HG03354 (cell line): ENCODE results near the gene C8G.

Experiments
- ATAC-seq: cut with Tn5 transposase; IDR thresholded peaks from one replicate; pipeline ENCODE4 v1.9.1; 2021; ENCODE audit warnings: mild to moderate bottlenecking; ENCODE audit not compliant: unreplicated experiment, poor library complexity, severe bottlenecking

C8G gene

DNA sequence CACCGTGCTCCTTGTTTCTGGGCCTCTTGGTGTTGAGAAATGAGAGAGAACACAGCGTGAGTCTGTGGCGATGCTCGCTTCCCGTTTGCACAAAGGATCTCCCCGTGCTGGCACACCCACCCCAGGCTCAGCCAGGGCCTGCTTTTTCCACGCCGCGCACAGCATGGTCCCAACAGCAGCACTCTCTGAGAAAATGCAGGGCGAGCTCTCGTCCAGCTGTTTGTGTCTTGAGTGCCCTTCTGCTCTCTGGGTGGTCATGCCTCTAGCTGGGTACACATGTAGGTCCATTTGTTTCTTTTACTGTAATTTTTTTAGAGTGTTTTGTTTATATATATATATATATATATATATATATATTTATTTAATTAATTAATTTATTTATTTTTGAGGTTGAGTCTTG, 27.1 kb upstream of the C8G start:
- ATAC-seq: no peak

DNA sequence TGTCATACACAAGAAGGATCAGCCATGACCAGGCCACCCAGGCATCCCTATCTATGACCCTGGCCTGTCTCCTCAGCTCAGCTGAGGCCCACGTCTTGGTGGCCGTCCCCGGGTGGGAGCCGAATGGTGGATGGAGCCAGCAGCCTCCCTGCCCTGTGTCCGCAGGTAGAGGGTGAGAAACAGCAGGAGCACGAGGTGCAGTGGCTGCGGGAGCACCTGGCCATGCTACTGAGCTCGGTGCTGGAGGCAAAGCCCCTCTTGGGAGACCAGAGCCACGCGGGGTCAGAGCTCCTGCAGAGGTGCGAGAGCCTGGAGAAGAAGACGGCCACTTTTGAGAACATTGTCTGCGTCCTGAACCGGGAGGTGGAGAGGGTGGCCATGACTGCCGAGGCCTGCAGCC, 25.0 kb upstream of the C8G start:
- ATAC-seq: no peak

DNA sequence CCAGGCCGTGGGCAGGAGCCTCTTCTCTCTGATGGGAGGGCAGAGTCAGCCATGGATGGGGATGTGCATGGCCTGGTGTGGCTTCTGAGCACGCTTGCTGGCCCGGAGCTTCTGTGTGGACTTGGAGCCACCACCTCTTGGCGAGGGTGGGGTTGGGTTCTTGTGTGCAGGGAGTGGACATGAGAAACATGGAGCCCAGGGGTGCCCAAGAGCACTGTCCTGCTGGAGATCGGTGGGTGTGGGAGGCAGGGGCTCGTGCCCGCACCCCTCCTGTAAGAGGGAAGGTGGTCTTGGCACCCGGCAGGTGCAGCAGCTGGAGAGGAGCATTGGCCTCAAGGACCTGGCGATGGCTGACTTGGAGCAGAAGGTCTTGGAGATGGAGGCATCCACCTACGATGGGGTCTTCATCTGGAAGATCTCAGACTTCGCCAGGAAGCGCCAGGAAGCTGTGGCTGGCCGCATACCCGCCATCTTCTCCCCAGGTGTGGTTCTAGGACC, 24.3 kb upstream of the C8G start:
- no peak for ATAC-seq

DNA sequence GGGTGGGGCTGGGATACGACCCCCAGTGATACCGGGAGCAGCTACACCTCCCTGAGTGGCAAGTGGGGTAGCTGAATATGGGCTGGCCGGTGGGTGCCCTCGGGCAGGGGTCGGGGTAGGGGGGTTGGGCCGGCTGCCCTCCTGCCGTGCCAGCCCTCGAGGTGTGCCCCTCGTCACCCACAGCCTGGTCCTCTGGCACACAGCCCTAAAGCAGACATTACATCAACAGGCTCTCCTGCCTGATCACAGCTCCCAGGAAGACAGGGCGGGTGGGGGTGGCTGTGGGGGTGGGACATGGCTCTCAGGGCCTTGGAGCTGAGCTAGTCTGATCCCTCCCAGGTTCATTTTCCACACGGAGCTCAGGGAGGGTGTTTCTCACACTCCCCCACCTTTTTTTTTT, 23.7 kb upstream of the C8G start:
- no peak for ATAC-seq

DNA sequence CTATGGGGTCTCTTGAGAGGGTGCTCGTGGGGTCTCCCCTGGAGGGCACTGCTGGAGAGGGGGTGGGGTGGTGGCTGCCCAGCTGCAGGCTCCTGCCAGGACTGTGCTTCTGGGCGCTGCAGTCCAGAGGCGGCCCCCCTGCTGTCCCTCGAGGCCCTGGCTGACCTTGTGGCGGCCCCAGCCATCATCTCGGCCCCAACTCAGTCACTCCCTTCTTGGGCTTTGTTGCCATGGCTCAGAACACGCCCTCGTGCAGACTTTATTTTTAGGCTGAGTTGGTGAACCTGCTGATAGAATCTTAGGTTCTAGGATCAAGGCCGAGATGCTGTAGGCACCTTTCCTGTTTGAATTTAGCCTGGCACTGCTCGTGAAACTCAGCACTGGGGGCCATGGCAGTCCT, 23.3 kb upstream of the C8G start:
- no peak for ATAC-seq

DNA sequence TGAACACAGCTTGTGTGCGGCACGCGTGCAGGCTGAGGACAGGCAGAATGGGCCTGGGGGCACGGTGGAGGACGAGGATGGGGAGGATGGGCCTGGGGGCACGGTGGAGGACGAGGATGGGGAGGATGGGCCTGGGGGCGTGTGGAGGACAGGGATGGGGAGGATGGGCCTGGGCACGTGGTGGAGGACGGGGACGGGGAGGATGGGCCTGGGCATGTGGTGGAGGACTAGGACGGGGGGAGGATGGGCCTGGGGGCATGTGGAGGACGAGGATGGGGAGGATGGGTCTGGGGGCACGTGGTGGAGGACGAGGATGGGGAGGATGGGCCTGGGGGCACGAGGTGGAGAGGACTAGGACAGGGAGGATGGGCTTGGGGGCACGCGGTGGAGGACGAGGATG, 22.5 kb upstream of the C8G start:
- ATAC-seq: no peak

DNA sequence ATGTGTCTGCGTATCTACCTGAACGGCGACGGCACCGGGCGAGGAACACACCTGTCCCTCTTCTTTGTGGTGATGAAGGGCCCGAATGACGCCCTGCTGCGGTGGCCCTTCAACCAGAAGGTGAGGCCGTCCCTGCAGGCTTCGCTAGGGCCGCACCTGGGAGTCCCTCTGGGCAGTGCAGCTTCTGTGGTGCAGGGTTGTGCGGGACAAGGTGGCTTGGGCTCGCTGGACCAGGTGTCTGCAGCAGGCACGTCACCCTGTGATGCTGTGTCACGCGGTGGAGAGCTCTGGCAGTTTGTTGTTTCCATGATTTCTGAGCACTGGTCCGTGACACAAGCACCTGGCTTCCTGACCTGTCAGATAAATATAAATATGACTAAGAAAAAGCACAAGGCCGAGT, 21.2 kb upstream of the C8G start:
- no peak for ATAC-seq

DNA sequence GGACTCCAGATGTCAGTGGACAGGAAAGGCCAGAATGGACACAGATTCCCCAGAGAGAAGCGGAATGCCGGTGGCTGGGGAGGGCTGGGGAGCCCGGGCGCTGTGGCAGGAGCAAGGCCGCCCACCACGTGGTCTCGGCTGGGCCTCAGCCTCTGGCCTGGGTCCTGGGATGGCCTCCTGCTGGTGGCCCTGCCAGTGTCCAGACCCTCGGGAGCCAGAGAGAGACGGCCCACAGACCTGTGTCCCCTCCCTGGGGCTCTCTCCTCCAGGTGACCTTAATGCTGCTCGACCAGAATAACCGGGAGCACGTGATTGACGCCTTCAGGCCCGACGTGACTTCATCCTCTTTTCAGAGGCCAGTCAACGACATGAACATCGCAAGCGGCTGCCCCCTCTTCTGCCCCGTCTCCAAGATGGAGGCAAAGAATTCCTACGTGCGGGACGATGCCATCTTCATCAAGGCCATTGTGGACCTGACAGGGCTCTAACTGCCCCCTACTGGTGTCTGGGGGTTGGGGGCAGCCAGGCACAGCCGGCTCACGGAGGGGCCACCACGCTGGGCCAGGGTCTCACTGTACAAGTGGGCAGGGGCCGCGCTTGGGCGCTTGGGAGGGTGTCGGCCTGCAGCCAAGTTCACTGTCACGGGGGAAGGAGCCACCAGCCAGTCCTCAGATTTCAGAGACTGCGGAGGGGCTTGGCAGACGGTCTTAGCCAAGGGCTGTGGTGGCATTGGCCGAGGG, 19.5 kb upstream of the C8G start:
- ATAC-seq: no peak

DNA sequence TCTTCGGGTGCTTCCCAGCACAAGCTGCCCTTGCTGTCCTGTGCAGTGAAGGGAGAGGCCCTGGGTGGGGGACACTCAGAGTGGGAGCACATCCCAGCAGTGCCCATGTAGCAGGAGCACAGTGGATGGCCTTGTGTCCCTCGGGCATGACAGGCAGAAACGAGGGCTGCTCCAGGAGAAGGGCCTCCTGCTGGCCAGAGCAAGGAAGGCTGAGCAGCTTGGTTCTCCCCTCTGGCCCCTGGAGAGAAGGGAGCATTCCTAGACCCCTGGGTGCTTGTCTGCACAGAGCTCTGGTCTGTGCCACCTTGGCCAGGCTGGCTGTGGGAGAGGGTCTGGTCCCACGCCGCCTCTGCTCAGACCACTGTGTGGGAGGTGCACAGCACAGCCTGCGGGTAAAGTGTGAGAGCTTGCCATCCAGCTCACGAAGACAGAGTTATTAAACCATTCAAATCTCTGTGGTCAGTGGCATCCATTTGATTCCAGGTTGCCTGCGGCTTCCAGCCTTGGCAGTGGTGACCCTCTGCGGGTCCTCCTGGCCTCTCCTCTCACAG, 18.8 kb upstream of the C8G start:
- ATAC-seq: no peak

DNA sequence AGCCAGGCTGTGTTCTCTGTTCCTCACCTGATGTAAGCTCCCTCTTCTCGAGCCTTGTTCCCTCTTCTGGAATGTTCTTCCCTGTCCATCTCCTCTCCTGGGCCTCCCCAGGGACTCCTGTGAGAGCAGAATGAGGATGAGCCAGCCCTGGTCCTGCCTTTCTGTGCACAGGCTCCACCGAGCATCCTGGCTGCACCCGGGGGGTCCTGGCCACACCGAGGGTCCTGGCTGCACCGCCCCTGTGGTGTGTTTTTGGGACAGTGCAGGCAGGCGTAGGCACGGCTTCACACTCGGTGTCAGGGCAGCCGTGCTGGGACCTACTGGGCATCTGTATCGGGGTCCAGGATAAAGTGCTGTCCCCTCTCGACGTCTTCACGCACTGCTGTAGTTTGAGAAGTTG, 18.3 kb upstream of the C8G start:
- ATAC-seq: no peak

DNA sequence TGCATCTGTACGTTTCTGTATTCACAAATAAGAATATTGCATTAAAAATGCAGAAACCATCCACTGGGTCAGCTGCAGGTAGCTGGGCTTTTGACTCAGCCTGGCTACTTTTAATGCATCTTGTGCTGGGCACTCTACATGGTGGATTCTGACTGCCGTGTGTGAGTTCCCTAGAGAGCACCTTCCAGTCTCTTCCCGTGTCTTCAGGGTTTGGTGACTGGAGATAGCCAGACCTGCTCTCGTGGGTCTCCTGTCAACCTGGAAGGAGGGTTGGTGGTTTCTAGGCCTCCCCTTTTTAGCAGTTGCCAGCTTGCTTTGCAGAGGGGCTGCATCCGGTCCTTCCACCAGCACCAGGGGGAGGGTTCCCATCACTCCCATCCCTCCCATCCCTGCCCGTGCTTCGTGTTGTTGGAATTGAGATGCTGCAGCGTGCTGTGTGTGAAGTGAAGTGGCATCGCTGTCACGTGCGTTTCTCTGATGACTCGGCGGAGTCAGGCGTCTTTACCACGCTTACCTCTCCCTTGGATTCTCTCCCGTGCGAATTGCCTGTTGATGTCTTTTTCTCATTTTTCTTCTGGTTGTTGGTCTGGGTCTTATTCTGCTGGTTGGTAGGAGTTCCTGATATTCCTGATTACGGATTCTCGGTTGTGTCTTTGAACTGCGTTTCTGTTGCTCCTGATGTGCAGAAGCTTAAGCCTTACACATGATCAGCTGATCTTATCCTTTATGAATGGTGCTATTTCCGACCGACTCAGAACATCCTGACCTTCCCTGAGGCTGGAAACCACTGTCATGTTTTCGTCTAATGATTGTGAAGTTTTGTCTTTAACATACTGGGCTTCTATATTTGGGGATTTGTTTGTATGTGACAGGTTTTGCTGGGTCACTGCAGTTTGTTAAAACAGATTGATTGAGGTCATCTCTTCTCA, 17.4 kb upstream of the C8G start:
- no peak for ATAC-seq

DNA sequence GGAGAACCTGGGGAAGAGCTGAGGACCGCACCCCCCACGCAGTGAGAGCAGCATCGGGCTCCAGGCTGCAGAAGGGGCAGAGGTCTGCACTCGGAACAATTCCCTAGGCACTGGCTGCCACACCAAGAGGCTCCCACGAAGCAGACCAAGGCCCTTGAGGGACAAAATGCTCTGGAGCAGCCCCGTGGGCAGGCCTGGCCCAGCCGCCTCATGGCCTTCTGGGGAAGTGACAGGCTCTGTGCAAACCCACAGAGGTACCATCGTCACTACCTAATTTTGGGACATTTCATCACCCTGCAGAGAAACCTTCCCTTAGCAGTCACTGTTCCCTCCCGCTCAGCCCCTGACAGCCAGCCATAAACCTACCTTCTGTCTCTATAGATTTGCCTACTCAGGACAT, 16.5 kb upstream of the C8G start:
- no peak for ATAC-seq

DNA sequence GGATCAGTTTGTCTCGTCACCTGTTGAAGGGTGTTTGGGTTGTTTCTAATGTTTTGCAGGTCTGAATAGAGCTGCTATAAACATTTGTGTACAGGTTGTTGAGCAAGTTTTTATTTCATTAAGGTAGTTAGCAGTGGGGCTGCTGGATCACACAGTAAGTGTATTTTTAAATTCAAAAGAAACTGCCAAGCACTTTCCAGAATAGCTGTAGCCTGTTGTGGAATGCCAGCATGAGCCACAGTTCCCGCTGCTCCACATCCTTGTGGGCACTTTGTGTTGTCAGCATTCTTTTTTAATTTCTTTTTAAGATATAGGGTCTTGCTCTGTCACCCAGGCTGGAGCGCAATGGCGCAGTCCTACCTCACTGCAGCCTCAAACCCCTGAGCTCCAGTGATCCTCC, 15.0 kb upstream of the C8G start:
- no peak for ATAC-seq

DNA sequence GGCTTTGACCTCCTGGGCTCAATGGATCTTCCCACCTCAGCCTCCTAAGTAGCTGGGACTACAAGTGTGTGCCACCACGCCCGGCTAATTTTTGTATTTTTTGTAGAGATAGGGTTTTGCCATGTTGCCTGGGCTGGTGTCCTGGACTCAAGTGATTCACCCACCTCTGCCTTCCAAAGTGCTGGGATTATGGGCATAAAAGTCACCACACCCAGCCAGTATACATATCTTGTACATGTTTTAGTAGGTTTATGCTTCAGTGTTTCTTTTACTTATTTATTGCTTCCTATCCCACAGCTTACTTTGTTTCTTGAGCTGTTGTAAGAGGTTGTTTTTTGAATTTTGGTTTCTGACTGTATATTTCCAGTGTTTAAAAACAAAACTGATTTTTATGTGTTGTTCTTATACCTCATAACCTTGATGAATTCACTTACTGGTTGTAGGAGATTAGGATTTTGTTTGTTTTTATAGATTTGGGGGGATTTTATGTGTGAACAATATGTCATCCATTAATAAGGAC, 13.4 kb upstream of the C8G start:
- ATAC-seq: no peak

DNA sequence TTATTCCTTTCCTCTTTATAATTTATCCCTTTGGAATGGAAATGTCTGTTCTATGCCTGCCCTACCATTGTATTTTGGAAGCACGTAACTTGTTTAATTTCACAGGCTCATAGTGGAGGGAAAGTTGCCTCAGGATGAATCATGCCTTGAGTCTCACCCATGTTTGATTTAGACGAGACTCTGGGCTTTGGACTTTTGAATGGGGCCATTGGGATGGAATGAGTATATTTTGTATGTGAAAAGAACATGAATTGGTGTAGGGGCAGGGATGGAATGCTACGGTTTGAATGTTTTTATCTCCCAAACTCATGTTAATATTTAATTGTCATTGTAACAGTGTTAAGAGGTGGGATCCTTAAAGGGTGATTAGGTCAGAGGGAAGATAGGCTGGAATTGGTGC, 10.8 kb upstream of the C8G start:
- no peak for ATAC-seq

DNA sequence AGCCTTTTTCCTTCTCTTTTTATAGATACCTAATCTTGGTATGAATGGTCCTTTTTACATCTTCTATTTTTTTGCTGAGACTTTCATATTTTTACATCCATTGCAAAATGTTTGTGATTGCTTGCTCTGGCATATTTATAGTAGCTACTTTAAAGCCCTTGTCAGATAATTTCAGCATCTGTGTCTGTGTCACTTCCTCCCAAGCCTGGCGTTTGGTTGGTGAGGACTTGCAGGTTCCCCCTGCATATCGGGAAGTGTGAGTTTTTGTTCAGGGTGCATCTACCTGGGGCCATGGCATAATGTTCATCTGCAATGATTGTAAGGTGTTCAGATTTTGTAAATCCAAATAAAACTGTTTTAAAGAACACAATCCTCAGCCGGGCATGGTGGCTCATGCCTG, 9.4 kb upstream of the C8G start:
- ATAC-seq: no peak

DNA sequence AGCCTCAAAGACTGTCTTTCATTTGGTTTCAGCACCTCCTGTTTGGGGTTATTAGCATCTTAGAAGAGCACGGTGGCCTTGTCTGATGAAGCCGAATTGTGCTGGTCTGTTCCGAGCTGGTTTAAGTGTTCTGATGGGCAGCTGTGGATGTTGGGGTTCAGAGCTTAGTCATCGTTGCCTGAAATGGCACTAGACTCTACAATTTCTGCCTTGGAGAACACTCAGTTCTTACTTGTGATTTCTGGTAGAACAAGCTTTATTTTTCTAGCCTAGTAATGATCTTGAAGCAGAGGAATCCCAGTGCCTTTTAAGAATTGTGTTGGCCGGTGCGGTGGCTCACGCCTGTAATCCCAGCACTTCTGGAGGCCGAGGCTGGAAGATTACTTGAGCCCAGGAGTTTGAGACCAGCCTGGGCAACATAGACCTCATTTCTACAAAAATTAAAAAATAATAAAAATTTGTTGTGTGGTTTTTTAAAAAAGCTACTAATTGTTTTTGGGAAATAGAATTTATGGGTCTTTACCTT, 8.3 kb upstream of the C8G start:
- no peak for ATAC-seq

DNA sequence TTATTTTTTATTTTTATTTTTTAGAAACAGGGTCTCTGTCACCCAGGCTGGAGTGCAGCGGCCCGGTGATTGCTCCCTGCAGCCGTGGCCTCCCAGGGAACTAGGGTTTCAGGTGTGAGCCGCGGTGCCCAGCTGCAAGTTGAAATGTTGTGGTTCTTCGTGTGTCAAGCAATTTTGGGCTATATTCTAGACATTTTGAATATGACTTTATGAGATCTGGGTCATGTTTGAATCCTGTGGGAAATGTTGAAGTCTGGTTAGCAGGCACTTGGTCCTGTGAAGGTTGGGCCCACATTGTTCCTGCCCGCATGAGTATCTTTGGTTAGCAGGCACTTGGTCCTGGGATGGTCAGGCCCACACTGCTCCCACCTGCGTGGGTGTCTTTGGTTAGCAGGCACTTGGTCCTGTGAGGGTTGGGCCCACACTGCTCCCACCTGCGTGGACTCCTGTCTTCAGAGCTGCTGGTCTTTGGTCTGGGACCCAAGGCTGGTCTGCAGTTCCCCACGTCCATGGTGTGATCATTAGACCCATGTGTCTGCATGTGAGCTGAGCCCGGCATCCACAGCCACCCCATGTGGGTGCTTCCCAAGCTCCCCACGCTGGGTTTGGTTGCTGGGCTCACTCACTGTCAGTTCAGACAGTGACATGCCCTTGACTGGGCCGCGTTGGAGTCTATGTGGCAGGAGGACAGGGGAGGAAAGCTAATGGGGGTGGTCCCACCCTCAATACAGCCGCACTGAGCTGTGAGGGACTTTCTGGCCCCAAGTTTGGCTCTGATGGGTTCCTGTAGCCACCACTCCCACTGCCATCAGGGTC, 7.6 kb upstream of the C8G start:
- no peak for ATAC-seq

DNA sequence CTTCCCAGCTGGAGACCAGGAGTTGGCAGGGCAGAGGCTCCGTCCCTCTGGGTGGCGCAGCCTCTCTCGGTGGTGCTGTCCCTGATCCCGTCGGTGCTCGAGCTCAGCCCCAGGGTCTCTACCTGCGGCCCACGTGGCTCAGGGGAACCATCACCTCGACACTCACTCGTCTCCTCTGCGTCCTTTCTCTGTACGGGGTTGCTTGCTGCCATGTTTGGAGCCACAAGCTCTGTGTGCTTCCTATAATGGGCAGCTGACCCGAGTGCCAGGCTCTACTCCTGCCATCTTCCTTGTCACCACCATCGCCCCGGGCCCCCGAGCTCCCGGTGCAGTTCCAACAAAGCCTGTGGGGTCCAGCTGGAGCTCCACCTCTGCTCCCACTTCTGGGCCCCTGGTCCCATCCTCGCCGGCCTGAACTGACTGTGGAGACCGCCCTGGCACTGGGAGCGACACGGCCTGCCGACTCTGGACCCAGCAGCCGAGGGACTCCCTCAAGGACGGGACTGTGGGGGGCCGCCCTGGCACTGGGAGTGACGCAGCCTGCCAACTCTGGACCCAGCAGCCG, 5.5 kb upstream of the C8G start:
- no peak for ATAC-seq
